ENCODE data around the gene MAPK9. TPM values are rescaled to one million over a fixed set of nuclear protein-coding genes. Genes with fewer than 3 reads are reported as not detected.

The MAPK9 gene
- total RNA-seq, 1 donor from 2014 or later, result 47.4 TPM

DNA sequence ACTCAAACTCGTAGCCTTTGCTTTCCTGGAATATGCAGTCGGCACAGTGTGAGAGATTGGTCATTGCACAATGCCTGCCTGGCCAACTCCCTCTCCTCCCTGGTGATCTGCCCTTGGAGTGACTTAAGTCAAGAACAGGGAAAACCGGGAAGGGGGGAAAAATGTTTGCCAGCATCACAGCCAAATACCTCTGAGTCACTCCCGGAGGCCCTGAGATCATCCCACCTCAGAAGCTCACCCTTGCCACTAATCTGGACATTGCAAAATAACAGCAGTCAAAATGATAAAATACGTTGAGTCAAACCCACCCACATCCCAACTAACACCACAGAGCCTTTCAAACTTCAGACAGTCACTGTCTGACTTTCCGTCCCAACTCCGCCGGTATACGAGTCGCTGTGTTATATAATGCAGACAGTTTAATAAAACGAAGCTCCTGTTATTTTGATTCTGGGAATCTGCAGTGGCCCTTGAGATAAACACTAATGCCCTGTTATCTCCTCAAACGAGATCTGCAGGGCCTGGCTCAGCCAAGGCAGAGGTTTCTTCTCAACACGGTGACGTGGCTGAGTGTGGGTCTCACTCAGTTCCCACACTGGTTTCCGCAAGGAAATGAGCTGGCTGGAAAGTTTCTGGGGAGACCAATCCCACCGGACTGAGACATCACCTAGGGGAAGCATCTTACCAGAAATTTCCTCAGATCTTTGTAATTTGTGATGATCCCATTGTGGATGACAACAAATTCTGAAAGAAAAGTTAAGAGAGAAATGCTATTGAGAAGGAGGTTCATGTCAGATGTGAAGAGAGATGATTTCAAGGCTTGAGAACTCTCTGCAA lies 39.1 kb upstream of the MAPK9 start:
- no peaks in the 10 kb centered on the region for H3K36me3 Mint-ChIP-seq (ENCODE audit: unreplicated experiment)

DNA sequence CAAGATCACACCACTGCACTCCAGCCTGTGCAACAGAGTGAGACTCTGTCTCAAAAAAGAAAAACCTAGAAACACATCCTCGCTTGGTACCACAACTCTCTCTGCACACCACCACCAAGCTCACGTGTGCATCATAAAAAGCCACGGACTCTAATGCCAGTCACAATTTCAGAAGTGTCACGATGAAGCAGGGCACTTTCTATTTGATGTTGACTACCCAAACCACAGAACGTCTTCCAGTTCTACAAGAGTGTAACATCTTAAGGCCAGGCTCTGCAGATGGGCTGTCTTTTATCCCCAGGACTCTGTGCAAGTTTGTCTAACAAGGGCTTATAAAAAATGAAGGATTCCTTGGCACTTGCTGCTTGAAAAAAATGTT lies 38.4 kb upstream of the MAPK9 start:
- no peaks in the 10 kb centered on the region for H3K36me3 Mint-ChIP-seq (ENCODE audit: unreplicated experiment)
- no peak for DNase-seq
- no peak overlapping the region for H3K27ac Mint-ChIP-seq (ENCODE audit: unreplicated experiment)
- H3K9me3 Mint-ChIP-seq (ENCODE audit: unreplicated experiment), result no peaks in the 10 kb centered on the region
- TF ChIP-seq, protein P1, sequence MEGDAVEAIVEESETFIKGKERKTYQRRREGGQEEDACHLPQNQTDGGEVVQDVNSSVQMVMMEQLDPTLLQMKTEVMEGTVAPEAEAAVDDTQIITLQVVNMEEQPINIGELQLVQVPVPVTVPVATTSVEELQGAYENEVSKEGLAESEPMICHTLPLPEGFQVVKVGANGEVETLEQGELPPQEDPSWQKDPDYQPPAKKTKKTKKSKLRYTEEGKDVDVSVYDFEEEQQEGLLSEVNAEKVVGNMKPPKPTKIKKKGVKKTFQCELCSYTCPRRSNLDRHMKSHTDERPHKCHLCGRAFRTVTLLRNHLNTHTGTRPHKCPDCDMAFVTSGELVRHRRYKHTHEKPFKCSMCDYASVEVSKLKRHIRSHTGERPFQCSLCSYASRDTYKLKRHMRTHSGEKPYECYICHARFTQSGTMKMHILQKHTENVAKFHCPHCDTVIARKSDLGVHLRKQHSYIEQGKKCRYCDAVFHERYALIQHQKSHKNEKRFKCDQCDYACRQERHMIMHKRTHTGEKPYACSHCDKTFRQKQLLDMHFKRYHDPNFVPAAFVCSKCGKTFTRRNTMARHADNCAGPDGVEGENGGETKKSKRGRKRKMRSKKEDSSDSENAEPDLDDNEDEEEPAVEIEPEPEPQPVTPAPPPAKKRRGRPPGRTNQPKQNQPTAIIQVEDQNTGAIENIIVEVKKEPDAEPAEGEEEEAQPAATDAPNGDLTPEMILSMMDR (IDR thresholded peaks at IDR 0.05; ENCODE audit: partially characterized antibody, unreplicated experiment), result no peak
- H3K4me1 Mint-ChIP-seq (ENCODE audit: low read depth, unreplicated experiment), result peaks cover 3% of the 10 kb centered on the region
- peaks cover 3% of the 10 kb centered on the region for H3K27me3 Mint-ChIP-seq (ENCODE audit: unreplicated experiment)
- H3K4me3 Mint-ChIP-seq (ENCODE audit: unreplicated experiment), result no peak overlapping the region

More for the DNA sequence above, 39.1 kb upstream of the MAPK9 start:
- Mint-ChIP-seq H3K9me3 (ENCODE audit: unreplicated experiment) (no peaks in the 10 kb centered on the region), H3K27me3 (ENCODE audit: unreplicated experiment) (peaks cover 3% of the 10 kb centered on the region), H3K4me1 (ENCODE audit: low read depth, unreplicated experiment) (peaks cover 3% of the 10 kb centered on the region), H3K4me3 (ENCODE audit: unreplicated experiment) (no peak overlapping the region), H3K27ac (ENCODE audit: unreplicated experiment) (no peak overlapping the region)
- DNase-seq, result no peak
- TF ChIP-seq, protein P1 (IDR thresholded peaks at IDR 0.05; ENCODE audit: partially characterized antibody, unreplicated experiment), result no peak

DNA sequence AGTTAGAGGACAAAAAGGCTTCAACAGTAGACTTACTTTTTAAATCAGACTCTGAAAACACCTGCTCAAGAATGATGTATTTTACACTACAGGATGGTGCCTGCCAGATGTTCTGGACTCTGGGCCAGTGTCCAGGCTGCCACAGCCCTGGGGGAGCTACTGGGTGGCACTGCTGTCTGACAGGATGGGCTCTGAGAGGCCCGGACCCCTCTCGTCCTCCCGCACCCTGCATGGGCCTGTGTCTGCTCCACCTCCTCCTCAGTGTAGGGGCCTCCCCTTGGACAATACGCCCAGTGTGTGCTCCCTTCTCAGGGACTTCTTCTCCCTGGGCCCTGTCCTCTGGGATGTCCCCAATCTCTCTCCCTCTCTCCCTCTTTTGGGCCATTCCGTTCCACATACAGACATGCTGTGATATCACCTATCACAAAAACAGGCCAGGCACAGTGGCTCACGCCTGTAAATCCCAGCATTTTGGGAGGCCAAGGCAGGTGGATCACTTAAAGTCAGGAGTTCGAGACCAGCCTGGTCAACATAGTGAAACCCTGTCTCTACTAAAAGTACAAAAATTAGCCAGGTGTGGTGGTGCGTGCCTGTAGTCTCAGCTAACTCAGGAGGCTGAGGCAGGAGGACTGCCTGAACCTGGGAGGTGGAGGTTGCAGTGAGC lies 37.9 kb upstream of the MAPK9 start:
- peaks cover 3% of the 10 kb centered on the region for H3K27me3 Mint-ChIP-seq (ENCODE audit: unreplicated experiment)

GRCh38 chr5:180329138-180329435 lies 37.2 kb upstream of the MAPK9 start:
- Mint-ChIP-seq H3K4me1 (ENCODE audit: low read depth, unreplicated experiment) (peaks cover 8% of the 10 kb centered on the region), H3K4me3 (ENCODE audit: unreplicated experiment) (no peak overlapping the region), H3K27ac (ENCODE audit: unreplicated experiment) (no peak overlapping the region), H3K36me3 (ENCODE audit: unreplicated experiment) (no peaks in the 10 kb centered on the region), H3K27me3 (ENCODE audit: unreplicated experiment) (peaks cover 2% of the 10 kb centered on the region), H3K9me3 (ENCODE audit: unreplicated experiment) (no peaks in the 10 kb centered on the region)
- TF ChIP-seq, protein P1 (IDR thresholded peaks at IDR 0.05; ENCODE audit: partially characterized antibody, unreplicated experiment), result no peak
- no peak for DNase-seq

More for the DNA sequence above, 37.9 kb upstream of the MAPK9 start:
- no peak for DNase-seq
- Mint-ChIP-seq H3K27ac (ENCODE audit: unreplicated experiment) (no peak overlapping the region), H3K36me3 (ENCODE audit: unreplicated experiment) (no peaks in the 10 kb centered on the region), H3K4me3 (ENCODE audit: unreplicated experiment) (no peak overlapping the region), H3K4me1 (ENCODE audit: low read depth, unreplicated experiment) (peaks cover 4% of the 10 kb centered on the region), H3K9me3 (ENCODE audit: unreplicated experiment) (no peaks in the 10 kb centered on the region)
- TF ChIP-seq, protein P1 (IDR thresholded peaks at IDR 0.05; ENCODE audit: partially characterized antibody, unreplicated experiment), result no peak
